ENCODE data around the gene ATXN7L1. TPM values are rescaled to one million over a fixed set of nuclear protein-coding genes. Genes with fewer than 3 reads are reported as not detected.

Gene ATXN7L1
- total and polyA plus RNA-seq, 9 donors, result 5.0 to 17.6 (median 11.4) TPM

DNA sequence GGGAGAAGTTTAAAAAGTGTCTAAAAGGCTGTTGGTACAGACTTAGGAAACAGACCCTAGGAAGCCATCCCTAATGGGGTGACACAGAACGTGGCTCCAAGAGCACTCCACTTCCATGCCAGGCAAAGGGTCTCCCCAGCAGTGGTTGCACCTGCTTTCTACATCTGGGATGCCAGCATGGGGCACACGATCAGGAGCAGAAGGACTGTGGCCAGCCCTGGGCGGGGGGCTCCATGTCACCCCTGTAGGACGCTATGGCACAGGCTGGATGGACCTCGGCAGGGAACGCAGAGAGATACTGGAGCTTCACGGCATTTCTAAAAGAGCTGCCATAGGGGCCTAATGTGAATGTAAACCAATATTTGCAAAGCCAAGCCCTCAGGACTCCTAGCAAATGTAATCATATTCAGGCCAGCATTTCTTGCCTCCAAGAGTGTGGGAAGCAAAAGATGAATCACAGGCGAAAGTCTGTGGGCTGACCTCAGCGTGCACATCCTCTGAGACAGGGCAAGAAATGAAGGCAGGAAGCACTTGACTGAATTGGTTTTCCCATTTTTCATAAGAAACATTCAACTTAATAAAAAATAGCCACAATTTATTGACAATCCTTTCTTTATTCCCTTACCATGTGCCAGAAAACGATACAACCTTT lies 93.9 kb downstream of the ATXN7L1 start:
- intact Hi-C loops (cut with DNase I), result no loop called here
- Histone ChIP-seq H3K36me3 (no peaks in the 10 kb centered on the region), H3K4me1 (ENCODE audit: insufficient read depth) (peaks cover 4% of the 10 kb centered on the region), H3K27me3 (no peaks in the 10 kb centered on the region), H3K9me3 (no peaks in the 10 kb centered on the region), H3K27ac (no peak overlapping the region), H3K4me3 (no peak overlapping the region)
- 66 to 83% (median 67%) methylated on average over 10 of the region's 10 CpGs for WGBS, 3 donors
- TF ChIP-seq, protein P1, sequence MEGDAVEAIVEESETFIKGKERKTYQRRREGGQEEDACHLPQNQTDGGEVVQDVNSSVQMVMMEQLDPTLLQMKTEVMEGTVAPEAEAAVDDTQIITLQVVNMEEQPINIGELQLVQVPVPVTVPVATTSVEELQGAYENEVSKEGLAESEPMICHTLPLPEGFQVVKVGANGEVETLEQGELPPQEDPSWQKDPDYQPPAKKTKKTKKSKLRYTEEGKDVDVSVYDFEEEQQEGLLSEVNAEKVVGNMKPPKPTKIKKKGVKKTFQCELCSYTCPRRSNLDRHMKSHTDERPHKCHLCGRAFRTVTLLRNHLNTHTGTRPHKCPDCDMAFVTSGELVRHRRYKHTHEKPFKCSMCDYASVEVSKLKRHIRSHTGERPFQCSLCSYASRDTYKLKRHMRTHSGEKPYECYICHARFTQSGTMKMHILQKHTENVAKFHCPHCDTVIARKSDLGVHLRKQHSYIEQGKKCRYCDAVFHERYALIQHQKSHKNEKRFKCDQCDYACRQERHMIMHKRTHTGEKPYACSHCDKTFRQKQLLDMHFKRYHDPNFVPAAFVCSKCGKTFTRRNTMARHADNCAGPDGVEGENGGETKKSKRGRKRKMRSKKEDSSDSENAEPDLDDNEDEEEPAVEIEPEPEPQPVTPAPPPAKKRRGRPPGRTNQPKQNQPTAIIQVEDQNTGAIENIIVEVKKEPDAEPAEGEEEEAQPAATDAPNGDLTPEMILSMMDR (IDR thresholded peaks at IDR 0.05), result no peak
- DNase-seq, result peak in 1 of 5 donors; percentile 29

DNA sequence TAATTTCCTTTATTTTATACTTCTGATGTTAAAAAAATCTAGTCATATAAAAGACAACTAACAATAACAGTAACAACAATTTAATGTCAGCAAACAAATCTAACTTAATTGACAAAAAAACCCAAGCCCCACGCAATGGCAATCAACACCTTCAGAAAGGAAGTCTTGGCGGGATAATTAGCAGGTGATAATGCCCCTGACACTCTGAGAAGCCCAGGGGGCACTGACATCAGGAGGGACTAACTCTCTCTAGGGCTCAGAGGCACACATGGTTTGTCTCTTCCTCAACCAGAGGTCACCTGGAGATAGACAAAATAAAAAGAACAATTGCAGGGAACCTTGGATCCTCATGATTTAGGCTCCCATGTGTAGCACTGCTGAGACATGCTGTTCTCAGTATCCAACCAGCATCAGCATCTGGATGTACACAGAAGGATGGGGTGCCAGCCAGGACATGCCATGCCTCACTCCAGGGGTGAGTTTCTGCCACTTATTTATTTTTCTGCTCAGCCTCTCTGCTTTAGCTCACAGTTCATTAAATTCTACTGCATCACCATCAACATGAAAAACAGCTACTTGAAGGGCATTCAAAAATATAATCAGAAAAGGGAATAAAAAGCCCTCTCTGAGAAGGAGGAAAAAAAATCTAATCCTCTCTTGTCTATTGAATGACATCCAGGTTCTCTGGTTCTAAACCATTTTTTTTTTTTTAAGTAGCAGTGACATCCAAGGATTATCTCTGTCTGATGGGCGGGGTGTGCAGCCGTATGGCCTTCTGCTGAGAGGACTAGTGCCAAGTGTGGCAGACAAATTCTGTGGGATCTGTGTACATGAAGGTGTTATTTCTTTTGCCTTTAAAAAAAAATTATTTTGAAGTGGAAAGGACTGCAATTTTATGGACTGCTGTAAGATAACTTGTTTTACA lies 96.3 kb downstream of the ATXN7L1 start:
- no peak overlapping the region for H3K27ac ChIP-seq
- peaks cover 6% of the 10 kb centered on the region for H3K4me1 ChIP-seq (ENCODE audit: insufficient read depth)
- intact Hi-C loops (cut with DNase I), result no loop called here
- no peaks in the 10 kb centered on the region for H3K36me3 ChIP-seq
- TF ChIP-seq EP300 (IDR thresholded peaks at IDR 0.05), result no peak
- TF ChIP-seq POLR2A (IDR thresholded peaks at IDR 0.05), result no peak
- TF ChIP-seq, protein P1 (IDR thresholded peaks at IDR 0.05), result no peak
- peak in 1 of 5 donors; percentile 20 for DNase-seq
- H3K9me3 ChIP-seq, result no peaks in the 10 kb centered on the region
- H3K4me3 ChIP-seq, result no peak overlapping the region
- H3K27me3 ChIP-seq, result no peaks in the 10 kb centered on the region
- 57 to 67% (median 66%) methylated on average over 4 of the region's 4 CpGs for WGBS, 3 donors

GRCh38 chr7:105778956-105779355 lies 97.4 kb downstream of the ATXN7L1 start:
- 89 to 96% (median 89%) methylated on average over 3 of the region's 3 CpGs for WGBS, 3 donors
- TF ChIP-seq, protein P1 (IDR thresholded peaks at IDR 0.05), result no peak
- TF ChIP-seq EP300 (IDR thresholded peaks at IDR 0.05), result no peak
- no peak for TF ChIP-seq POLR2A (IDR thresholded peaks at IDR 0.05)
- H3K9me3 ChIP-seq, result no peaks in the 10 kb centered on the region
- no peaks in the 10 kb centered on the region for H3K27me3 ChIP-seq
- DNase-seq, result no peak
- H3K4me3 ChIP-seq, result no peak overlapping the region
- H3K36me3 ChIP-seq, result no peaks in the 10 kb centered on the region
- intact Hi-C loops (cut with DNase I), result no loop called here
- no peak overlapping the region for H3K27ac ChIP-seq
- peaks cover 6% of the 10 kb centered on the region for H3K4me1 ChIP-seq (ENCODE audit: insufficient read depth)

GRCh38 chr7:105776986-105777910 lies 99.2 kb downstream of the ATXN7L1 start:
- H3K4me1 ChIP-seq (ENCODE audit: insufficient read depth), result peaks cover 6% of the 10 kb centered on the region
- H3K9me3 ChIP-seq, result no peaks in the 10 kb centered on the region
- no peaks in the 10 kb centered on the region for H3K36me3 ChIP-seq
- TF ChIP-seq, protein P1 (IDR thresholded peaks at IDR 0.05), result no peak
- TF ChIP-seq POLR2A (IDR thresholded peaks at IDR 0.05), result no peak
- no peak for TF ChIP-seq EP300 (IDR thresholded peaks at IDR 0.05)
- 86 to 92% (median 88%) methylated on average over 11 of the region's 11 CpGs for WGBS, 3 donors
- H3K27me3 ChIP-seq, result no peaks in the 10 kb centered on the region
- intact Hi-C loops (cut with DNase I), result no loop called here
- no peak for DNase-seq
- H3K4me3 ChIP-seq, result no peak overlapping the region
- H3K27ac ChIP-seq, result no peak overlapping the region
